Heart right ventricle (tissue), 16 donors: ENCODE results near the gene MBD3. TPM values are rescaled to one million over a fixed set of nuclear protein-coding genes. Genes with fewer than 3 reads are reported as not detected.

Experiments used
- ATAC-seq, 8 donors: fragments of 200-7000 bp; cut with Tn5 transposase; one replicate each; pipeline ENCODE4 v1.9.1; 2020; ENCODE audit warnings: mild to moderate bottlenecking in 8 of 8, moderate library complexity in 8 of 8, moderate number of reproducible peaks in 1 of 8
- DNase-seq, 2 donors: peaks; one replicate each; pipeline ENCODE4 v3.0.0-alpha.2; 2020
- H3K27ac ChIP-seq, 10 donors: fragments of 200-600 bp; sonication (generic) in 2 of 10; one replicate each; pipeline versions ENCODE4 v1.5.0 to v1.8.0; 2020 to 2022; ENCODE audit warnings: mild to moderate bottlenecking in 3 of 10
- H3K27me3 ChIP-seq, 7 donors: fragments of 200-600 bp; one replicate each; pipeline ENCODE4 v1.8.0; 2021 to 2022; ENCODE audit warnings: mild to moderate bottlenecking in 2 of 7
- H3K36me3 ChIP-seq, 9 donors: fragments of 200-600 bp; sonication (generic) in 1 of 9; one replicate each; pipeline versions ENCODE4 v1.5.0 to v1.8.0; 2020 to 2022; ENCODE audit warnings: mild to moderate bottlenecking in 2 of 9
- H3K4me1 ChIP-seq, 9 donors: fragments of 200-600 bp; sonication (generic) in 1 of 9; one replicate each; pipeline versions ENCODE4 v1.5.0 to v1.8.0; 2020 to 2022; ENCODE audit warnings: mild to moderate bottlenecking in 4 of 9
- H3K4me3 ChIP-seq, 10 donors: fragments of 200-600 bp; sonication (generic) in 2 of 10; one replicate each; pipeline versions ENCODE4 v1.5.0 to v1.8.0; 2020 to 2022; ENCODE audit warnings: mild to moderate bottlenecking in 7 of 10, moderate library complexity in 2 of 10
- H3K9me3 ChIP-seq, 11 donors: fragments of 200-600 bp in 10 of 11; sonication (generic) in 2 of 11; one replicate each; pipeline versions ENCODE4 v1.5.0 to v1.8.0; 2013 to 2022; ENCODE audit warnings: mild to moderate bottlenecking in 2 of 11, control low read depth in 1 of 11, moderate library complexity in 1 of 11
- WGBS, 2 donors: extraction: QIAGEN DNeasy Blood & Tissue Kit; methylation state at CpG; one replicate each; pipeline ENCODE4 v1.1.7; 2013; ENCODE audit warnings: inconsistent platforms in 1 of 2; 5-methylcytosine and 5-hydroxymethylcytosine counted together
- intact Hi-C, 10 donors: fragments of 100-400 bp; cut with DNase I; formaldehyde crosslinking; loops; one replicate each; pipeline versions ENCODE4 v1.11.1 to v1.14.2; 2022
- polyA plus RNA-seq, 2 donors: library from polyadenylated mRNA; stranded (reverse); fragments of 200-250 nt; gene quantifications; one replicate each; pipeline ENCODE4 v1.2.3, GENCODE V29; 2013
- total RNA-seq, 10 donors: library from RNA; stranded (reverse); fragmentation: NEBNext Ultra II Directional in 3 of 10; extraction: Animal tissue kit (Norgen Biotek cat#: 25700) in 3 of 10; gene quantifications; one replicate each; pipeline versions ENCODE4 v1.2.1 to v1.2.4, GENCODE V29; 2021 to 2023
- TF ChIP-seq, protein P1 (sequence below), 9 donors: fragments of 200-600 bp; sonication (generic) in 2 of 9; IDR thresholded peaks; one replicate each; pipeline versions ENCODE4 v1.5.0 to v1.8.0; 2021 to 2022; ENCODE audit warnings: antibody characterized with exemption in 9 of 9, mild to moderate bottlenecking in 5 of 9, moderate library complexity in 1 of 9
- donor health status: Arrhythmogenic right ventricular cardiomyopathy.
- donor health status: ischemic (EF 13 %, LVEDD 7.1; RV severe dilation, severe dysfunction).
- donor health status: healthy with polysubstance abuse.
- donor health status: DM: no; HTN: yes; CAD: no.
- donor health status: DM: no; HTN: no; CAD: no.
- donor health status: ischemic (EF 25% LVEDD 6.9; RV normal size, moderate dysfunction).
- donor health status: ischemic (EF 25% LVEDD 5.7; RV mildly dilated, moderate dysfunction).
- donor health status: healthy.
- donor health status: DM: yes; HTN: yes; CAD: no.
- donor health status: Ischemic cardiomyopathy.
- donor health status: ischemic (EF 35%, LVEDD 5.7; RV mildly dilated, moderate dysfunction).
- donor health status: nonischemic (EF 11% LVEDD 7.7; RV severe dilation, severe dysfunction).
- donor health status: DM: yes; HTN: yes; CAD: no.
- donor health status: PGD.
- donor health status: ischemic (EF 29% LVEDD 5.4; RV normal size, mild dysfunction).
- donor health status: nonischemic (EF 23%, LVEDD 6.1; RV moderate dilation, normal function).

Gene MBD3
- total and polyA plus RNA-seq, 12 donors: 34.5 to 125 (median 52.4) TPM

DNA sequence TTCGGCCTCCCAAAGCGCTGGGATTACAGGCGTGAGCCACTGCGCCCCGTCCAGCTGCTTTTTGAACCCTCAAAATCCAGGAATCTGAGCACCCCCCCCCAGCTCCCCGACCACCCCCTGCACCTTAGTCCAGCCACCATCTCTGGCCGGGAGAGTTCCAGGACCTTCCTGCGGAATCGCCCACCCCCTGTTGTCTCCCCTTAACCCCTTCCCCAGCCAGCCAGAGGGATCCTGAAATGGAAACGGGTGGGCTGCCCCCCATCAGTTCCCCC lies 772 bp upstream of the MBD3 start:
- peak in 1 of 8 donors; percentile 5 for ATAC-seq
- intact Hi-C loops: loop anchor here in 1 of 10 donors (1.0 kb wide), 1 partner anchor 12 kb away; the partner anchor contains the start of gene UQCR11
- Histone ChIP-seq H3K36me3 (peaks cover 0 to 48% (median 31%) of the 10 kb centered on the region in 9 donors), H3K4me1 (peaks cover 4 to 29% (median 26%) of the 10 kb centered on the region in 9 donors), H3K4me3 (peak overlapping the region in 9 of 10 donors; percentile 36 to 88 (median 60)), H3K27ac (peak overlapping the region in 8 of 10 donors; percentile 73 to 99 (median 88)), H3K9me3 (no peaks in the 10 kb centered on the region), H3K27me3 (no peaks in the 10 kb centered on the region)
- DNase-seq: no peak
- WGBS, 2 donors: 53 to 55% methylated on average over 10 of the region's 10 CpGs
- TF ChIP-seq, protein P1, sequence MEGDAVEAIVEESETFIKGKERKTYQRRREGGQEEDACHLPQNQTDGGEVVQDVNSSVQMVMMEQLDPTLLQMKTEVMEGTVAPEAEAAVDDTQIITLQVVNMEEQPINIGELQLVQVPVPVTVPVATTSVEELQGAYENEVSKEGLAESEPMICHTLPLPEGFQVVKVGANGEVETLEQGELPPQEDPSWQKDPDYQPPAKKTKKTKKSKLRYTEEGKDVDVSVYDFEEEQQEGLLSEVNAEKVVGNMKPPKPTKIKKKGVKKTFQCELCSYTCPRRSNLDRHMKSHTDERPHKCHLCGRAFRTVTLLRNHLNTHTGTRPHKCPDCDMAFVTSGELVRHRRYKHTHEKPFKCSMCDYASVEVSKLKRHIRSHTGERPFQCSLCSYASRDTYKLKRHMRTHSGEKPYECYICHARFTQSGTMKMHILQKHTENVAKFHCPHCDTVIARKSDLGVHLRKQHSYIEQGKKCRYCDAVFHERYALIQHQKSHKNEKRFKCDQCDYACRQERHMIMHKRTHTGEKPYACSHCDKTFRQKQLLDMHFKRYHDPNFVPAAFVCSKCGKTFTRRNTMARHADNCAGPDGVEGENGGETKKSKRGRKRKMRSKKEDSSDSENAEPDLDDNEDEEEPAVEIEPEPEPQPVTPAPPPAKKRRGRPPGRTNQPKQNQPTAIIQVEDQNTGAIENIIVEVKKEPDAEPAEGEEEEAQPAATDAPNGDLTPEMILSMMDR (IDR thresholded peaks at IDR 0.05): no peak

DNA sequence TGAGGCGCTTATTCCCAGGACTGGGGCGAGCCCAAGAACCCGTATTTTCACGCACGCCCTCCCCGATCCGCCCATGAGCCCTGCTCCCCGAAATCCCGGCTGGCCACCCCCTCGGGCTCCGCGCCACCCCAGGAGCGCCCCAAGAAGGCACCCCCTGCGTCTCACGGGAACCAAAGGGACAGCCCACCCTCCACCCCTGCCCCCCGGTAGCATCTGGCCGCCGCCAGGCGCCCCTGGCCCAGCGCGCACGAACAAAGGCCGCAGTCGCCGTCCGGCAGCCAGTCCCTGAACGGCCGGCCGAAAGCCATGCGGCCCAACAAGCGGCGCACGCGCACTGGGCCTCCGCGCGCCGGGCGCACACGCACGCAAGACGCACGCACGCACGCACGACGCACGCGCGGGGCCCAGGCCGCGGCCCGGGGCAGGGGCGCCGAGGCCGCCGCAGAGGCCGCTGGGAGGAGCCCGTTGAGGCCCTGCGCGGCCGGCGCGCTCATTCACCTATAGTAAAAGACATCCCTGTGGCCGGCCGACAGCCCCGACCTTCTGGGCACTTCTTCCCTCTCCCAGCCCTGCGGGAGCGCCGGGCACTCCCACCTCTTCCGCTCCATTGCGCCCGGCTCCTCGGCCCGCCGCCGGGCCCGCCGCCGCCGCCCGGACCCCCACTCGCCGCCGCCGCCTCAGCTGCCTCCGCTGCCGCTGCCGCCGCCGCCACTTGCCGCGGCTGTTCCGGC lies 476 bp downstream of the MBD3 start:
- peak; percentile 78 to 90 (median 84) for ATAC-seq
- peaks cover 0 to 35% (median 19%) of the 10 kb centered on the region in 9 donors for H3K36me3 ChIP-seq
- peak; percentile 83 to 90 for DNase-seq
- peaks cover 4 to 29% (median 26%) of the 10 kb centered on the region in 9 donors for H3K4me1 ChIP-seq
- TF ChIP-seq, protein P1 (IDR thresholded peaks at IDR 0.05): no peak
- H3K4me3 ChIP-seq: peak overlapping the region; percentile 63 to 90 (median 75)
- H3K27me3 ChIP-seq: no peaks in the 10 kb centered on the region
- peak overlapping the region; percentile 85 to 99 (median 96) for H3K27ac ChIP-seq
- H3K9me3 ChIP-seq: no peaks in the 10 kb centered on the region
- intact Hi-C loops: no loop called here
- WGBS, 2 donors: 0% methylated on average over 55 to 94 of the region's 94 CpGs

DNA sequence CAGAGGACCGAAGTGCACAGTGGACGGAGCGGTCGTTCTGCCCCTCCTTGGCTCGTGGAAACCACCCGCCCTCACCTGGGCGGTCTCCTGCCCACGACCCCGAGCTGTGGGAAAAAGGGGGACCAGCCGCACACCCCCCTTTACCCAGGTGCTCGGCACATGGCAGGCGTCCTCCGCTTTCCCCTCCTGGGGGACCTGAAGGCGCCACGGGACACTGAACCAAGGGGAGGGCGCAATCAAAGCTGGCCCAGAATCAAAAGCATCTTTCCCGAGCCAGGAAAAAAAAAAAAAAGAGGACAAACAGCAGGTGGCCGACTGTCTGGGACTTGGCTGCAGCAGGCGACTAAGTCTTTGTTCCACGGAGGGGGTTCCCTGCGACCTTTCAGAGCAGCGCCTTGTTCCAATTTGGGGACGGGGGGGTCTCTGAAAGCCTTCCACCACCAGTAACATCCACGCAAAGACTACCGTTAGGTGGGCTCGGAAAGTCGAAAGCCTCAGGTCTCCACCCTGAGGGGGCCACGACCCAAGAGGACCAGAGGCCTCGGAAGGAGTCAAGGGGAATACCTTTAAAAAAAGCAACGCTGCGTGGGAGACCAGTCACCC lies 1.1 kb downstream of the MBD3 start:
- Histone ChIP-seq H3K9me3 (no peaks in the 10 kb centered on the region), H3K36me3 (peaks cover 0 to 28% (median 12%) of the 10 kb centered on the region in 9 donors), H3K27ac (peak overlapping the region in 9 of 10 donors; percentile 85 to 99 (median 97)), H3K27me3 (no peaks in the 10 kb centered on the region), H3K4me1 (peaks cover 4 to 29% (median 26%) of the 10 kb centered on the region in 9 donors), H3K4me3 (peak overlapping the region; percentile 63 to 90 (median 75))
- TF ChIP-seq, protein P1 (IDR thresholded peaks at IDR 0.05): no peak
- ATAC-seq: peak in 3 of 8 donors; percentile 0 to 10 (median 0)
- no peak for DNase-seq
- WGBS, 2 donors: 2 to 5% methylated on average over 31 of the region's 31 CpGs
- intact Hi-C loops: no loop called here

DNA sequence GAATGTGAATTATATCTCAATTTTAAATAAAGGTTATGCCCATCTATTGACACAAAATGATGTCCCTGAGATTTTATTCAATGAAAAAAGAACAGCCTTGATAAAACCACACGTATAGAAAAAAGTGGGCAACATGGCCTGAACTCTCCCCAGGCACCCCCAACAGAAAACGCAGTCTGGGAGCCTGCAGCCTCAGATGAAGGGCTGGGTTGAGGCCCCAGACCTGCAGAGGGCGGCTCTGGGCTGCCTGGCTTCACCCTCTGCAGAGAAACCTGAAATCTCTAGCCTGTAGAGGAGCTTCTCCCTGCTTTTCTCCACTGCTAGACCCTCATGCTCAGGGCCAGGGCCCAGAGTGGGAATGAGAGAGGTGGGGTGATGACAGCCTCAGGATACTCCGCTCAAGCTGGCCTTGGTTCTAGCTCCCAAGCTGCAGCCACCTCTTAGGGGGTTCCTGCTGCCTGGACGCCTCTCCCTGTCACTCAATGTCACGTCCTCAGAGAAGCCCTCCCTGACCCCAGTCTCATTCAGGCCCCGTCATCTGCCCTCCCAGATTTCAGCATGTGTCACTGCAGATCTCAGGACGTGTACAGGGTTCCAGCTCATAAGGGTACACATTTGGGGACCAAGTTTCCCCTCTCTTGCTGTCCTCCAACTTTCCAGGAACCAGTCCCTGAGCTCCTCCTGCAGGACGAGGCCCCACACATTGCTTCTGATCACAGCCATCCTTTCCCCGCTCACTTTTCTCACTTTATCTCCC lies 1.8 kb downstream of the MBD3 start:
- peaks cover 0 to 25% (median 5%) of the 10 kb centered on the region in 9 donors for H3K36me3 ChIP-seq
- TF ChIP-seq, protein P1 (IDR thresholded peaks at IDR 0.05): peak in 4 of 9 donors; percentile 12 to 21 (median 18)
- peak overlapping the region in 9 of 10 donors; percentile 66 to 90 (median 76) for H3K4me3 ChIP-seq
- no peaks in the 10 kb centered on the region for H3K9me3 ChIP-seq
- 23 to 35% methylated on average over 10 of the region's 10 CpGs for WGBS, 2 donors
- no peak for DNase-seq
- intact Hi-C loops: no loop called here
- H3K4me1 ChIP-seq: peaks cover 4 to 29% (median 26%) of the 10 kb centered on the region in 9 donors
- H3K27ac ChIP-seq: peak overlapping the region in 6 of 10 donors; percentile 85 to 99 (median 96)
- no peaks in the 10 kb centered on the region for H3K27me3 ChIP-seq
- ATAC-seq: no peak
